ACHN (cell line): ENCODE results near the gene HECTD4.
A peak's percentile ranks its signal among the peaks of the same experiment; 100 is the strongest.
"Not testable (repeated sequence)": the region's sequence is repeated elsewhere in the genome, so short reads cannot be mapped to it uniquely, and the experiment has no call there.

Experiments
- DNase-seq: peaks from one replicate; pipeline ENCODE4 v3.0.0-alpha.2; 2015
- in situ Hi-C: cut with HindIII; loops from 2 replicates; pipeline ENCODE4 v1.10.0; 2017; ENCODE audit warnings: low sequenced_read_pairs, low pct_ligation_motif_present, low pct_unique_long_range_greater_than_20kb

Gene HECTD4

DNA sequence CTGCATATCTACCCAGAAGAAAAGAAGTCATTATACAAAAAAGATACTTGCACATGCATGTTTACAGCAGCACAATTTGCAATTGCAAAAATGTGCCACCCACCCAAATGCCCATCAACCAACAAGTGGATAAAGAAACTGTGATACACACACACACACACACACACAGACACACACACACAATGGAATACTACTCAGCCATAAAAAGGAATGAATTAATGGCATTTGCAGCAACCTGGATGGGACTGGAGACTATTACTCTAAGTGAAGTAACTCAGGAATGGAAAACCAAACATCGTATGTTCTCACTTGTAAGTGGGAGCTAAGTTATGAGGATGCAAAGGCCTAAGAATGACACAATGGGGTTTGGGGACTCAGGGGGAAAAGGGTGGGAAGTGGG, 47.2 kb downstream of the HECTD4 start:
- not testable (repeated sequence) for DNase-seq

GRCh38 chr12:112333019-112333418, 49.2 kb downstream of the HECTD4 start:
- in situ Hi-C loops: no loop called here
- DNase-seq: no peak

More for the DNA sequence above, 47.2 kb downstream of the HECTD4 start:
- in situ Hi-C loops: not testable (repeated sequence)

GRCh38 chr12:112331886-112332285, 50.3 kb downstream of the HECTD4 start:
- in situ Hi-C loops: no loop called here
- no peak for DNase-seq

GRCh38 chr12:112330706-112331105, 51.5 kb downstream of the HECTD4 start:
- in situ Hi-C loops: no loop called here
- no peak for DNase-seq

GRCh38 chr12:112328456-112329124, 53.6 kb downstream of the HECTD4 start:
- no peak for DNase-seq
- in situ Hi-C loops: no loop called here

DNA sequence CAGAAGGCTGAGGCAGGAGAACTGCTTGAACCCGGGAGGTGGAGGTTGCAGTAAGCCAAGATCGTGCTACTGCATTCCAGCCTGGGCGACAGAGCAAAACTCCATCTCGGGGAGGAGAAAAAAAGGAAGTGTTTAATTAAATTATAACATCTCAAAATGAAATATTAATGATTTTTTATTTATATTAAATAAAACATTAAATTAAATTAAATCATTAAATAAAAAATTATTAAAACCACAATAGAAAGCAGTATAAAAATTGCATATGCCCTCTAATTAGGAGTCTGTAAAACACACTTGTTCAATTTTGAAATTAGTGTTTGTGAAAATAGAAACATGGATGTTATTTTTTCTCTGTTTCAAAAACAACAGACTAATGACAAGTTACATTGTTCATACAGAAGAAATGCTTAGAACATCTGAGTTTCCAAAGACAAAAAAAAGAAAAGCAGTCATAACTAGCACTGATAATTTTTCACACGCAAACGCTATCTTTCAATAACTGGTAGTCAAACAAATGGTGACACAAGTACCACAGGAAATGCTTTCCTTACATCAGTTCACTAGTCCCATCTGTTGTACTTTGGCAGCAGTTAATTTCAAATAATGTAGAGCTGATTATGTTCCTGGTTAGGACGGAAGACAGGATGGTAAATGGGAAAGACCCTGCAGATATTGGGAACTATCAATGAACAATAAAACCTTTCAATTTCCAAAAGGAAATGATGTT, 54.9 kb downstream of the HECTD4 start:
- DNase-seq: no peak
- in situ Hi-C loops: no loop called here

DNA sequence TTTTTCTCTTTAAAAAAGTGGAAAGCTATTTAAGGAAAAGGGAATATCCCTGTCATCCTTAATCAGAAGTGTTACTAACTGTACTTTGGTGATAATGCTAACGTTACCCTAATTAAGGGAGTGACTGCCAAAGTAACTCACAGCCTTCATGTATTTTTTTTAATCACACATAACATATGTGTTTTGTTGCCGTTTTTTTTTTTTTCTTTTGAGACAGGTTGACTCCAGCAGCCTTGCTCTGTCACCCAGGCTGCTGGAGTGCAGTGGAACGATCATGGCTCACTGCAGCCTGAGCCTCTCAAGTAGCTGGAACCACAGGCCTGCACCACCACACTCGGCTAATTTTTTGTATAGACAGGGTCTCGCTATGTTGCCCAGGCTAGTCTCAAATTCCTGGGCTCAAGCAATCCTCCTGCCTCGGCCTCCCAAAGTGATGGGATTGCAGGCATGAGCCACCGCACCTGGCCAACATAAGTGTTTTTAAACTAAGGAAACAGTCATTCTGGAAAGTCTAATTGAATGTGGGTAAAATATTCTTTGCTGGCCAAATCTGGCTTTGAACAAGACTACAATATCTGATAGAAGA, 56.5 kb downstream of the HECTD4 start:
- in situ Hi-C loops: no loop called here
- DNase-seq: no peak

DNA sequence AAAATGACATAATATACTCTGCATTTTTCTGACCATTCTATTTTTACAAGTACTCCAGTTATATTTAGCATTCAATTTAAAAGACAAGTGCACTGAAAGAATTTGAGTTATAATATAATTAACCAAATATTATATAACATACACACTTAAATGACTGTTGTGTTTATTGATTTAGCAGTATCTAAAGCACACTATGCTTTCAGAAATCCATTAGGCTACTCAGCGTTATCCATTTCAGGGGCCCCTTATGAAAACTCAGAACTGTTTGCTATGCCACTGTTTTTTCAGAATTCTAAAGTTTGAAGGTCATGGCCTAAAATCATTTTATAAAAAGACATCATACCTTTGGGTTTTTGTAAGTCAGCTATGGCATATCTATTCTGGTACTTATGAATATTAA, 57.1 kb downstream of the HECTD4 start:
- DNase-seq: no peak
- in situ Hi-C loops: no loop called here

- in situ Hi-C loops: no loop called here
- DNase-seq: no peak
Measured at GRCh38 chr12:112322882-112323547, 59.2 kb downstream of the HECTD4 start.

DNA sequence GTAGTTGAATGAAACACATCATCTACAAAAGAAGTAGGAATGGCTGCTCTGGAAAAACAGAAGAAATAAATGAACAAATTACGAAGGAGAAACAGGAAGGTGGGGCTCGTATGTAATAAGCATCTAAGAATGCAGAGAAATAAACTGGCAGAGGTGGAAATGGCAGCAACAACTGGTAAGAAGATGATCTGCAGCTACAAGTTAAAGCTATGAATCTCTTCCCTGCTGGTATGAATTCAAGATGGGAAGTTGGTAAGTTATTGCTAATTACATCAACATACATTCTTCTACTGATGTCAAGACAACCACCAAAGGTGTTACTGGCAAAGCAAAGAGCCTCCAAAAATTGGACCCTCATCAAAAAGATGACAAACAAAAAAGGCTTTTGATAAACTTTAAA, 59.8 kb downstream of the HECTD4 start:
- no peak for DNase-seq
- in situ Hi-C loops: no loop called here

- in situ Hi-C loops: no loop called here
- no peak for DNase-seq
Measured at GRCh38 chr12:112321245-112321644, 61.0 kb downstream of the HECTD4 start.

GRCh38 chr12:112319395-112319794, 62.8 kb downstream of the HECTD4 start:
- in situ Hi-C loops: no loop called here
- DNase-seq: no peak

DNA sequence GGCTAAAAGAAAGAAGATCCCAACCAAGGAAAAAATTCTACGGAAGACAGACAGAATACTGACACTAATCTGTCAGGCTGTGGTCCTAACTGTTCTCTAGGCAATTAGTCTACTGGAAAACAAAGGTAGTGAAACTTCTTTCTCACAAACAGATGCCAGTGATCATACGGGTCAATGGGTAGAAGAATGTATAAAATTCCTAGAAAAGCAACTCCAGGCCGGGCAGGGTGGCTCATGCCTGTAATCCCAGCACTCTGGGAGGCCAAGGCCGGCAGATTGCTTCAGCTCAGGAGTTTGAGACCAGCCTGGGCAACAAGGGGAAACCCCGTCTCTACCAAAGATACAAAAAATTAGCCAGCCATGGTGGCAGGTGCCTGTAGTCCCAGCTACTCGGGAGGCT, 64.8 kb downstream of the HECTD4 start:
- in situ Hi-C loops: no loop called here
- DNase-seq: no peak

- DNase-seq: peak; percentile 27
- in situ Hi-C loops: no loop called here
Measured at GRCh38 chr12:112314981-112315380, 67.2 kb downstream of the HECTD4 start.

DNA sequence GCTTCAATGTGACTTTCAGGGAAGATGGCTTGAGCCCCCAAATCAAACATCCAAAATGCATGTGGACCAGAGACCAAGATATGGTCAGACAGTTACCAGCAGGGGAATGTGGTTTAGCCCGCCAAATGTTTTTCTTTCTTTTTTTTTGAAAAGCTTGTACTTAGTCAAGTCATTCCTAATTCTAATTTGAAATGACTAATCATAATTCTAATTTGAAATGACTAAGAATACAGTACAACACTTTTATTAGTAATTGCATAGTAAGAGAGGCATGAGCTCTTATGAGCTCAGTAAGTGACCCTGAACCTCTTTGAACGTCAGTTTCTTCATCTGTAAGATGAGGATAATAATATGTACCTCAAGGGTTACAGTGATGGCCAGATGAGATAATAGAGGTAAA, 72.4 kb downstream of the HECTD4 start:
- DNase-seq: no peak
- in situ Hi-C loops: no loop called here

DNA sequence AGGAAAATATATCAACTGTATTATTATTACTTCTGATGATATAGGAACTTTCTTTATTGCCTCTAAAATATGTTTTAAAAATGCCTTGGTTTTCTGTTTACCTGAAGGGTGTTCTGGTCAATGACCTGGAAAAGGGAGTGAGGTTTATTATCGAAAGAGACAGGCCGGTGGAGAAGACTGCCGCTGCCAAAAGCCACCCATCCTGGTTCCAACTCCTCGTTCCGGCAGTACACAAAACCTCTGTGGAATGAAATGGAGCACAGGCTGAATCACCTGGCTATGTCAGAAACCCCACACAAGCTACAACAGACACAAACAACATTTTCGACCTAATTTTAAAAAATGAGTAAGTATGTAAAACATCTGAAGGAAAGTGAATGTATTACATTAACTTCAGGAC, 73.6 kb downstream of the HECTD4 start:
- in situ Hi-C loops: no loop called here
- DNase-seq: no peak

GRCh38 chr12:112308161-112308560, 74.1 kb downstream of the HECTD4 start:
- no peak for DNase-seq
- in situ Hi-C loops: no loop called here

GRCh38 chr12:112307317-112308011, 74.8 kb downstream of the HECTD4 start:
- in situ Hi-C loops: no loop called here
- no peak for DNase-seq

- no peak for DNase-seq
- in situ Hi-C loops: no loop called here
Measured at GRCh38 chr12:112305951-112306350, 76.3 kb downstream of the HECTD4 start.
